IPS-NIHi7 (cell line): ENCODE measurements around the gene FECH.

Experiments
- DNase-seq: peaks from one replicate; pipeline ENCODE4 v3.0.0; 2012; ENCODE audit warnings: mixed read lengths; ENCODE audit errors: extremely low spot score

FECH gene

GRCh38 chr18:57581301-57581934, 5.1 kb downstream of the FECH start:
- no peak for DNase-seq

- no peak for DNase-seq
Observed at GRCh38 chr18:57579934-57580333, 6.6 kb downstream of the FECH start.

GRCh38 chr18:57576316-57576715, 10.2 kb downstream of the FECH start:
- no peak for DNase-seq

GRCh38 chr18:57575542-57575941, 11.0 kb downstream of the FECH start:
- no peak for DNase-seq

GRCh38 chr18:57574866-57575265, 11.6 kb downstream of the FECH start:
- DNase-seq = no peak

GRCh38 chr18:57570162-57570561, 16.3 kb downstream of the FECH start:
- DNase-seq = no peak

- no peak for DNase-seq
Observed at GRCh38 chr18:57569133-57569532, 17.4 kb downstream of the FECH start.

GRCh38 chr18:57561728-57562423, 24.6 kb downstream of the FECH start:
- DNase-seq = peak; percentile 77

- no peak for DNase-seq
Observed at GRCh38 chr18:57561261-57561660, 25.2 kb downstream of the FECH start.

- no peak for DNase-seq
Observed at GRCh38 chr18:57559314-57559713, 27.2 kb downstream of the FECH start.

- DNase-seq = no peak
Observed at GRCh38 chr18:57555134-57555533, 31.4 kb downstream of the FECH start.

- DNase-seq = no peak
Observed at GRCh38 chr18:57550510-57550909, 36.0 kb downstream of the FECH start.

- no peak for DNase-seq
Observed at GRCh38 chr18:57547260-57547659, 39.2 kb downstream of the FECH start.

- DNase-seq = no peak
Observed at GRCh38 chr18:57544936-57545660, 41.4 kb downstream of the FECH start.

- no peak for DNase-seq
Observed at GRCh38 chr18:57543560-57543959, 42.9 kb downstream of the FECH start.

- no peak for DNase-seq
Observed at GRCh38 chr18:57542812-57543427, 43.6 kb downstream of the FECH start.

GRCh38 chr18:57542126-57542525, 44.4 kb downstream of the FECH start:
- no peak for DNase-seq

- DNase-seq = no peak
Observed at GRCh38 chr18:57539702-57540101, 46.8 kb downstream of the FECH start.

- DNase-seq = no peak
Observed at GRCh38 chr18:57538614-57539013, 47.9 kb downstream of the FECH start.

GRCh38 chr18:57534511-57534909, 52.0 kb downstream of the FECH start:
- DNase-seq = no peak

GRCh38 chr18:57533868-57534510, 52.5 kb downstream of the FECH start:
- DNase-seq = no peak
